HG02588 (cell line): ENCODE data around the gene CPED1.
"Not testable (repeated sequence)": the region's sequence is repeated elsewhere in the genome, so short reads cannot be mapped to it uniquely, and the experiment has no call there.

Experiments used
- ATAC-seq: cut with Tn5 transposase; IDR thresholded peaks from one replicate; pipeline ENCODE4 v1.9.1; 2021; ENCODE audit warnings: mild to moderate bottlenecking, moderate library complexity; ENCODE audit not compliant: unreplicated experiment

CPED1 gene

GRCh38 chr7:121062671-121063279, 74.3 kb downstream of the CPED1 start:
- ATAC-seq: no peak

GRCh38 chr7:121067717-121068116, 79.2 kb downstream of the CPED1 start:
- ATAC-seq: not testable (repeated sequence)

- no peak for ATAC-seq
Observed at GRCh38 chr7:121069346-121070100, 81.0 kb downstream of the CPED1 start.

GRCh38 chr7:121071132-121071531, 82.6 kb downstream of the CPED1 start:
- ATAC-seq: no peak

GRCh38 chr7:121071662-121072061, 83.2 kb downstream of the CPED1 start:
- ATAC-seq: no peak

- no peak for ATAC-seq
Observed at GRCh38 chr7:121072826-121073225, 84.3 kb downstream of the CPED1 start.

- ATAC-seq: no peak
Observed at GRCh38 chr7:121073463-121074099, 85.1 kb downstream of the CPED1 start.

- ATAC-seq: not testable (repeated sequence)
Observed at GRCh38 chr7:121075424-121075841, 86.9 kb downstream of the CPED1 start.

GRCh38 chr7:121075952-121076349, 87.4 kb downstream of the CPED1 start:
- ATAC-seq: no peak

- ATAC-seq: no peak
Observed at GRCh38 chr7:121076350-121077164, 88.0 kb downstream of the CPED1 start.

- no peak for ATAC-seq
Observed at GRCh38 chr7:121077165-121077630, 88.7 kb downstream of the CPED1 start.

- ATAC-seq: no peak
Observed at GRCh38 chr7:121078701-121079227, 90.3 kb downstream of the CPED1 start.

- ATAC-seq: no peak
Observed at GRCh38 chr7:121079425-121080169, 91.1 kb downstream of the CPED1 start.

- no peak for ATAC-seq
Observed at GRCh38 chr7:121080257-121080912, 91.9 kb downstream of the CPED1 start.

GRCh38 chr7:121080913-121081326, 92.4 kb downstream of the CPED1 start:
- ATAC-seq: no peak

GRCh38 chr7:121081327-121081936, 92.9 kb downstream of the CPED1 start:
- peak; percentile 79 for ATAC-seq

- no peak for ATAC-seq
Observed at GRCh38 chr7:121082400-121083101, 94.0 kb downstream of the CPED1 start.

- ATAC-seq: no peak
Observed at GRCh38 chr7:121083138-121083789, 94.8 kb downstream of the CPED1 start.
